Motor neuron (in vitro differentiated cells): ENCODE data around the gene TIPARP. TPM values are rescaled to one million over a fixed set of nuclear protein-coding genes. Genes with fewer than 3 reads are reported as not detected.
A peak's percentile ranks its signal among the peaks of the same experiment; 100 is the strongest.

ENCODE experiments used
- ATAC-seq, 8 experiments: fragments of 200-7000 bp; cut with Tn5 transposase; replicated peaks in 6 of 8; 2 replicates each; pipeline ENCODE4 v1.8.0; 2021; ENCODE audit warnings: mild to moderate bottlenecking in 8 of 8, moderate library complexity in 8 of 8
- H3K27ac ChIP-seq, 2 donors: fragments of 250-450 bp; sonication (Bioruptor Pico); 2 replicates each; pipeline ENCODE4 v1.9.0; 2021; ENCODE audit warnings: antibody characterized with exemption in 2 of 2, mild to moderate bottlenecking in 2 of 2, moderate library complexity in 1 of 2
- H3K4me1 ChIP-seq, 2 donors: fragments of 250-450 bp; sonication (Bioruptor Pico); replicated peaks in 1 of 2; 2 replicates each; pipeline ENCODE4 v1.6.1; 2021; ENCODE audit warnings: antibody characterized with exemption in 2 of 2, mild to moderate bottlenecking in 2 of 2, moderate library complexity in 1 of 2
- H3K4me3 ChIP-seq, 5 donors: fragments of 250-450 bp; sonication (Bioruptor Pico); 2 replicates each; pipeline ENCODE4 v1.9.0; 2021; ENCODE audit warnings: antibody characterized with exemption in 5 of 5, mild to moderate bottlenecking in 5 of 5, moderate library complexity in 4 of 5
- WGBS, 10 experiments: fragments of 450-650 bp; shearing (Covaris generic); methylation state at CpG; one replicate each; pipeline ENCODE4 v1.0.0; 2022; 5-methylcytosine and 5-hydroxymethylcytosine counted together
- in situ Hi-C, 9 experiments: fragments of 400-800 bp; cut with MboI; loops; one replicate each; pipeline ENCODE4 v1.15.0; 2021; ENCODE audit warnings: low sequenced_read_pairs in 9 of 9, low pct_unique_long_range_greater_than_20kb in 2 of 9; ENCODE audit not compliant: unreplicated experiment in 9 of 9
- total RNA-seq, 8 experiments: library from RNA; unstranded; fragments of 300-600 nt; gene quantifications; 2 replicates each; pipeline versions ENCODE4 v1.2.3 to v1.2.4, GENCODE V29; 2022

TIPARP gene
- total RNA-seq, 8 experiments from 2014 or later, result 8.0 to 28.4 (median 14.6) TPM

- in situ Hi-C loops, result no loop called here
- 0 to 100% (median 71%) methylated on average over 1 of the region's 1 CpG; no CpG with 5 or more reads in 3 of the 10 experiments for WGBS, 10 experiments
- ATAC-seq, result no peak
Measured at GRCh38 chr3:156745766-156746165, 71.4 kb downstream of the TIPARP start.

DNA sequence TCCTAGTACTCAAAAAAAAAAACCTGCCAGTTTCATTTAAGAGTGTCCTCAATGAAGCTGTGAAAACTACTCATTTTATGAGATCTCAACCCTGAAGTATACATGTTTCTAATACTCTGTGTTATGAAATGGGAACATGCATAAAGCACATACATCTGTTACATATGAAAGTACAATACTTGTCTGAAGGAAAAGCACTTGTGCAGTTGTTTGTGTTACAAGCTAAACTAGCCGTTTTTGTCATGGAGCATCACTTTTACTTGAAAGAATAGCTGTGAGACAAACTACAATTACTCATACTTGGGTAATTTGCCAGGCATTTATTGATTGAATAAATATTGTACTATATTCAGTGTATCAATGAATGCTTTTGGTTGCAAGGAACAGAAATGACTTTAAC lies 72.7 kb downstream of the TIPARP start:
- no peak for ATAC-seq
- 57 to 100% (median 100%) methylated on average over 1 of the region's 1 CpG; no CpG with 5 or more reads in 1 of the 10 experiments for WGBS, 10 experiments
- in situ Hi-C loops, result no loop called here
- Histone ChIP-seq H3K4me1 (peaks cover 21 to 30% of the 10 kb centered on the region in 2 donors), H3K4me3 (no peak overlapping the region), H3K27ac (no peak overlapping the region)

More at GRCh38 chr3:156745766-156746165, 71.4 kb downstream of the TIPARP start:
- Histone ChIP-seq H3K27ac (no peak overlapping the region), H3K4me3 (no peak overlapping the region), H3K4me1 (peaks cover 14 to 19% of the 10 kb centered on the region in 2 donors)

DNA sequence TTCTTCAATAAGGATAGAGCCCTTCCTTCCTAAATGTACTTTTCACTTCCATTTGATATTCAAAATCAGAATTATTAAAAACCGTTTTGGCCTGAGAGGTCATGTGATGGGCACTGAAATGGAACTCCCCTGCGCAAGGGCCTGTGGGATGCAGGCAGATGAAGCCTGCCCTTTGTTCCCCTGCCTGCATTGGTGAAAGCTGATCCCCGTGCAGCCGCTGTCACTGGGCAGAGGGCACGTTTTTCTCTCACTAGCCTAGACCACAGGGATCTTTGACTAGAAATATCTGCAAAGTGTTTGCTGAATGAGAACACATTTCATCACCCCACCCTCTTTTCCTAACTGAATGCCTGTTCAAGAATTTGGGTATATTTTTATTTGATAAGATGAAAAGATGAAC lies 74.9 kb downstream of the TIPARP start:
- Histone ChIP-seq H3K4me1 (peaks cover 21 to 30% of the 10 kb centered on the region in 2 donors), H3K4me3 (no peak overlapping the region), H3K27ac (peak overlapping the region in 1 of 2 donors; percentile 18)
- in situ Hi-C loops, result no loop called here
- ATAC-seq, result peak in 6 of 8 experiments; percentile 8 to 66 (median 50)
- 11 to 90% (median 41%) methylated on average over 1 to 5 of the region's 5 CpGs; no CpG with 5 or more reads in 3 of the 10 experiments for WGBS, 10 experiments

DNA sequence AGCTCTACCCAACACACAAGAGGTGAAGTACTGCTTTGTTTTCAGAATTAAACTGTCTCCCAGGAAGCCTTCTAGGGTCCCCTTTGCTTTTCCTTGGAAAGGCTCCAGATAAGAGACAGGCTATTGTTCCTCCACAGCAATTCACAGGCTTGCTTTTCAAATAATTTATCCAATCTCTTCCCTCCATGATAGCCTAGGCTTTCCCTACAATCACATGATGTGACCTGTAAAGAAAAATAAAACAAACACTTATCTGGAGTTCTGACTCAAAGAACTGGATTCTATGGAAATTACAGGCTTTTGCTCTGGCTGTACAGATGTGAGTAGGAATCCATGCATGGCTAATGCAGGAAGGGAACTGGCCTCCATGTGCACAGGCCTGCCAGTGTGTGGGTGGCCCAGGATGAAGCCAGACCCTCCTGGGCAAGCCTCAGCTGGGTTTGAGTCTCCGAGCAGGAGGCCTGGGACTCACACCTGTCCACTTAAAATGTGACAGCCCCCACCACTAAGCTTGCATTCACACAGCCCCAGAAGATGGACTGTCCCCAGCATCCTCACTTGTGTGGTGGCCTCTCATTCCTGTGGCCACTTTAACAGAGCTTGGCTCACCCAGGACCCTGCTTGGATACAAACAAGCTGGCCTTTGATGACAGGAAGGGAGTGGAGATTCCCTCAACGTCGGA lies 75.9 kb downstream of the TIPARP start:
- Histone ChIP-seq H3K4me1 (peaks cover 21 to 30% of the 10 kb centered on the region in 2 donors), H3K27ac (no peak overlapping the region), H3K4me3 (no peak overlapping the region)
- peak; percentile 49 to 90 (median 74) for ATAC-seq
- in situ Hi-C loops, result no loop called here
- 0 to 60% (median 15%) methylated on average over 1 to 2 of the region's 3 CpGs; no CpG with 5 or more reads in 4 of the 10 experiments for WGBS, 10 experiments

DNA sequence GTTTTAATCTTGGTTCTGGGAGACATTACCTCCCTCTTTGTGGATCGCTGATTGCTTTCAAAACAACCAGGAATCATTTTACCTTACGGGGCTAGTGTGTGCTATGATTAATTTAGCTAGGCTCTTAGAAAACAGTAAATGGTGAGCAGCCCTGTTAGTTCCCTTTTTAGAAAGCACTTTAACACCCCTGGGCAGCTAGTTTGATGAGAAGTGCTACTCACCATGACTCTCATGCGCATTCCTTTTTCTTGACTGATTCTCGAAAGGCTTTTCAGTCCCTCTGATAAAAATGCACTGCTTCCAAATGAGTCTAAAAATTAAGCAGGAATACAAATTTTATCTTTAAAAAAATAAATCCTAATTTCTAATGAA lies 76.5 kb downstream of the TIPARP start:
- Histone ChIP-seq H3K27ac (no peak overlapping the region), H3K4me1 (peaks cover 21 to 30% of the 10 kb centered on the region in 2 donors), H3K4me3 (no peak overlapping the region)
- peak in 5 of 8 experiments; percentile 3 to 36 (median 19) for ATAC-seq
- in situ Hi-C loops, result no loop called here
- WGBS, 10 experiments, result 0 to 100% (median 44%) methylated on average over 1 to 4 of the region's 4 CpGs; no CpG with 5 or more reads in 1 of the 10 experiments

DNA sequence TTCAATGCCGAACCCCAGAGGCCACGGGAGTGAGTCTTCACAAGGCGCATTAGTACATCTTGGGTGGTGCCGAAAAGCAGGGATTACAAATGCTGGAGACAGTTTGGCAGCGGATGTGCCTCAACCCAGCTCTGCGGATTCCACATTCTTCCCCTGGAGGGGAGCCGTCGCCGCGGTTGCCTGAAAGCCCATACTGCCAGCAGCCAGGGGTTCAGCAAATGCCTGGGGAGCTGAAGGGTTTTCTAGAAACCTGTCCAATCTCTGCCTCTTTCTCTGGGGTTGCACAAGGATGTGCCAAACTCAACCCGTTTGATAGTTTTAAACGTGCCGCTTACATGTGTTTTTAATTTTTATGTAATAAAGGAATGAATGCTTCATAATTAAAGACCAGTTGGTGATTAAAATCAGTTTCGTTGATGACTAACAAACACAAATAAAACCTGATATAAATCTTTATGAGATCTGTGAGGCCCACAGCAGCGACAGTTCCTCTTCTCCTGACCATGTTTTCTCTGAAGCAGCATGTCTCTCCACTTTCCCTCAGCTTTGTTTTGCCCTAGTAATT lies 77.2 kb downstream of the TIPARP start:
- peaks cover 21 to 30% of the 10 kb centered on the region in 2 donors for H3K4me1 ChIP-seq
- ATAC-seq, result peak in 5 of 8 experiments; percentile 34 to 88 (median 86)
- in situ Hi-C loops, result no loop called here
- WGBS, 10 experiments, result 0 to 81% (median 27%) methylated on average over 5 to 15 of the region's 15 CpGs; no CpG with 5 or more reads in 2 of the 10 experiments
- H3K27ac ChIP-seq, result no peak overlapping the region
- H3K4me3 ChIP-seq, result no peak overlapping the region

Other genes starting within 250 kb of the TIPARP start
- 100 to 1,000 TPM in 3 of 8 experiments, 10 to 100 TPM in 5; 62.6 to 195 (median 88.0) TPM for gene SSR3, start 119.5 kb upstream of the TIPARP start, total RNA-seq
- 1 to 10 TPM in 5 of 8 experiments, under 1 TPM in 3; 0.05 to 3.2 (median 1.2) TPM for gene LEKR1, start 151.8 kb downstream of the TIPARP start, total RNA-seq